B cell (primary cell): Measurements from ENCODE around the gene PRXL2B.

Experiments
- EZH2 ChIP-seq: IDR thresholded peaks from 2 replicates; pipeline ENCODE4 v1.6.1; 2012; ENCODE audit warnings: borderline replicate concordance, low read depth, mild to moderate bottlenecking, moderate library complexity, low read length; ENCODE audit not compliant: insufficient read depth, poor library complexity, severe bottlenecking
- TF ChIP-seq, protein P1 (sequence below): fragments of 200-600 bp; IDR thresholded peaks from one replicate; pipeline ENCODE4 v1.8.0; 2022; ENCODE audit warnings: antibody characterized with exemption, mild to moderate bottlenecking

DNA sequence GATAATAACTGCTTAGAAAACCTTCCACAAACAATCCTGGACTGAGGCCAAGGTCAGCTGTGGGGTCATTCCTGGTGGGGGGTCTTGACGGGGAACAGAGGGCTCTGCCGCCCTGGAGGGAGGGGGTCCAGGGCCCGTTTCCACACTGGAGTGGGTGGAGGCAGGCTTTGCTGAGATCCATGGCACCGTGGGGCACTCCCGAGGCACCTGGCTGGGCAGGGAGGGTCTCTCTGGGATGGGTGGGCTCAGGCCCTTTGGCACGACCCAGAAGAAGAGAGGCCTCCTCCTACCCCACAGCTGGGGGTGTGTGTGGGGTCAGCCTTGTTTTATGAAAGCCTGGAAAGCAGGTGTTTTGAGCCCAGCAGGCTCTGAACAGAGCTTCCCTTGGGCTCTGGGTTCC, 41.2 kb downstream of the PRXL2B start:
- TF ChIP-seq, protein P1, sequence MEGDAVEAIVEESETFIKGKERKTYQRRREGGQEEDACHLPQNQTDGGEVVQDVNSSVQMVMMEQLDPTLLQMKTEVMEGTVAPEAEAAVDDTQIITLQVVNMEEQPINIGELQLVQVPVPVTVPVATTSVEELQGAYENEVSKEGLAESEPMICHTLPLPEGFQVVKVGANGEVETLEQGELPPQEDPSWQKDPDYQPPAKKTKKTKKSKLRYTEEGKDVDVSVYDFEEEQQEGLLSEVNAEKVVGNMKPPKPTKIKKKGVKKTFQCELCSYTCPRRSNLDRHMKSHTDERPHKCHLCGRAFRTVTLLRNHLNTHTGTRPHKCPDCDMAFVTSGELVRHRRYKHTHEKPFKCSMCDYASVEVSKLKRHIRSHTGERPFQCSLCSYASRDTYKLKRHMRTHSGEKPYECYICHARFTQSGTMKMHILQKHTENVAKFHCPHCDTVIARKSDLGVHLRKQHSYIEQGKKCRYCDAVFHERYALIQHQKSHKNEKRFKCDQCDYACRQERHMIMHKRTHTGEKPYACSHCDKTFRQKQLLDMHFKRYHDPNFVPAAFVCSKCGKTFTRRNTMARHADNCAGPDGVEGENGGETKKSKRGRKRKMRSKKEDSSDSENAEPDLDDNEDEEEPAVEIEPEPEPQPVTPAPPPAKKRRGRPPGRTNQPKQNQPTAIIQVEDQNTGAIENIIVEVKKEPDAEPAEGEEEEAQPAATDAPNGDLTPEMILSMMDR, result no peak
- no peak for TF ChIP-seq EZH2
